ENCODE data around the gene BEST1.
A peak's percentile ranks its signal among the peaks of the same experiment; 100 is the strongest.
"Not testable (repeated sequence)": the region's sequence is repeated elsewhere in the genome, so short reads cannot be mapped to it uniquely, and the experiment has no call there.

The BEST1 gene

DNA sequence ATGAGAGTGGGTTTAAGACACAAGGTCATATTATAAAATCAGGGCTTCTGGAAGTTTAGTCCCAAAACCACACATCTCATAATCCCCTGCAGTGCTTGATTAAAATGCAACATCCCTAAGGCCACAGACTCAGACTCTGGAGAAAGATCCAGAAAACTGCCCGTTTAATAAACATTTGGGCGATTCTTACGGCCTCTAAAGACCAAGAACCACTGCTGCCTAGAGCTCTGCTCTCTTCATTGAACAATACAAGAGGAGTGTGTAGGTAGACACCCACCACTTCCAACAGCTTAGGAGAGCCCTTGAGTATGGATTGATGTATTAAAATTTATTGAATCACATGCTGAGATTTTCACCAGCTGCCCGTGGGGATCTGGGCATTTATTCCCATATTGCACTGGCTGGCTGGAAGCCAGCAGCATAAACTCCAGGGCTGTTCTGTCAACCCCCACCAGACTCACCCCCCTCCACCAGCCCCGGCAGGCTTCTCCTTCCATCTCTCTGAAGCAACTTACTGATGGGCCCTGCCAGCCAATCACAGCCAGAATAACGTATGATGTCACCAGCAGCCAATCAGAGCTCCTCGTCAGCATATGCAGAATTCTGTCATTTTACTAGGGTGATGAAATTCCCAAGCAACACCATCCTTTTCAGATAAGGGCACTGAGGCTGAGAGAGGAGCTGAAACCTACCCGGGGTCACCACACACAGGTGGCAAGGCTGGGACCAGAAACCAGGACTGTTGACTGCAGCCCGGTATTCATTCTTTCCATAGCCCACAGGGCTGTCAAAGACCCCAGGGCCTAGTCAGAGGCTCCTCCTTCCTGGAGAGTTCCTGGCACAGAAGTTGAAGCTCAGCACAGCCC lies 749 bp upstream of the BEST1 start:
- TF ChIP-seq, protein P1, sequence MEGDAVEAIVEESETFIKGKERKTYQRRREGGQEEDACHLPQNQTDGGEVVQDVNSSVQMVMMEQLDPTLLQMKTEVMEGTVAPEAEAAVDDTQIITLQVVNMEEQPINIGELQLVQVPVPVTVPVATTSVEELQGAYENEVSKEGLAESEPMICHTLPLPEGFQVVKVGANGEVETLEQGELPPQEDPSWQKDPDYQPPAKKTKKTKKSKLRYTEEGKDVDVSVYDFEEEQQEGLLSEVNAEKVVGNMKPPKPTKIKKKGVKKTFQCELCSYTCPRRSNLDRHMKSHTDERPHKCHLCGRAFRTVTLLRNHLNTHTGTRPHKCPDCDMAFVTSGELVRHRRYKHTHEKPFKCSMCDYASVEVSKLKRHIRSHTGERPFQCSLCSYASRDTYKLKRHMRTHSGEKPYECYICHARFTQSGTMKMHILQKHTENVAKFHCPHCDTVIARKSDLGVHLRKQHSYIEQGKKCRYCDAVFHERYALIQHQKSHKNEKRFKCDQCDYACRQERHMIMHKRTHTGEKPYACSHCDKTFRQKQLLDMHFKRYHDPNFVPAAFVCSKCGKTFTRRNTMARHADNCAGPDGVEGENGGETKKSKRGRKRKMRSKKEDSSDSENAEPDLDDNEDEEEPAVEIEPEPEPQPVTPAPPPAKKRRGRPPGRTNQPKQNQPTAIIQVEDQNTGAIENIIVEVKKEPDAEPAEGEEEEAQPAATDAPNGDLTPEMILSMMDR (IDR thresholded peaks at IDR 0.05; ENCODE audit: low read length): no peak
- TF ChIP-seq EZH2 (optimal IDR thresholded peaks at IDR 0.05; ENCODE audit: low read depth, low read length) (no peak), EZH2phosphoT487 (IDR thresholded peaks at IDR 0.05; ENCODE audit: low read length) (no peak)
- no peaks in the 10 kb centered on the region for H3K36me3 ChIP-seq (replicated peaks; ENCODE audit: insufficient read depth, low read length)
- no peaks in the 10 kb centered on the region for H3F3A ChIP-seq (ENCODE audit: insufficient read depth, low read length)
- H3K9me2 ChIP-seq (replicated peaks; ENCODE audit: insufficient read depth, low read length): no peaks in the 10 kb centered on the region
- no peaks in the 10 kb centered on the region for H3K79me2 ChIP-seq (ENCODE audit: low read length)
- peaks cover 4% of the 10 kb centered on the region; the same call in 1 of the 2 replicates for H3K4me1 ChIP-seq (ENCODE audit: low read length)
- H3K27ac ChIP-seq (ENCODE audit: low read length): peak overlapping the region; percentile 28; the same call in 1 of the 2 replicates
- DNase-seq: peak; percentile 26
- no peak overlapping the region for H3K4me2 ChIP-seq (ENCODE audit: low read depth, low read length)
- no peaks in the 10 kb centered on the region for H4K20me1 ChIP-seq (ENCODE audit: insufficient read depth, low read length)
- H3K9ac ChIP-seq (ENCODE audit: low read length): no peak overlapping the region
- H3K9me3 ChIP-seq (replicated peaks; ENCODE audit: insufficient read depth, low read length): no peaks in the 10 kb centered on the region
- no peak overlapping the region for H3K4me3 ChIP-seq (ENCODE audit: low read length)
- H2AFZ ChIP-seq (ENCODE audit: low read length): peak overlapping the region; percentile 35; the same call in 1 of the 2 replicates
- H3K27me3 ChIP-seq (replicated peaks; ENCODE audit: insufficient read depth, low read length): peaks cover 4% of the 10 kb centered on the region

- Histone ChIP-seq H2AFZ (ENCODE audit: low read length) (no peak overlapping the region), H3K27ac (ENCODE audit: low read length) (no peak overlapping the region), H3K79me2 (ENCODE audit: low read length) (no peaks in the 10 kb centered on the region), H3K9ac (ENCODE audit: low read length) (no peak overlapping the region), H4K20me1 (ENCODE audit: insufficient read depth, low read length) (no peaks in the 10 kb centered on the region), H3K4me1 (ENCODE audit: low read length) (peaks cover 4% of the 10 kb centered on the region; the same call in 1 of the 2 replicates), H3F3A (ENCODE audit: insufficient read depth, low read length) (no peaks in the 10 kb centered on the region), H3K9me3 (replicated peaks; ENCODE audit: insufficient read depth, low read length) (no peaks in the 10 kb centered on the region), H3K36me3 (replicated peaks; ENCODE audit: insufficient read depth, low read length) (no peaks in the 10 kb centered on the region), H3K4me3 (ENCODE audit: low read length) (no peak overlapping the region), H3K27me3 (replicated peaks; ENCODE audit: insufficient read depth, low read length) (peaks cover 6% of the 10 kb centered on the region), H3K4me2 (ENCODE audit: low read depth, low read length) (no peak overlapping the region), H3K9me2 (replicated peaks; ENCODE audit: insufficient read depth, low read length) (no peaks in the 10 kb centered on the region)
- no peak for DNase-seq
- TF ChIP-seq EZH2phosphoT487 (IDR thresholded peaks at IDR 0.05; ENCODE audit: low read length) (no peak), EZH2 (optimal IDR thresholded peaks at IDR 0.05; ENCODE audit: low read depth, low read length) (no peak)
- TF ChIP-seq, protein P1 (IDR thresholded peaks at IDR 0.05; ENCODE audit: low read length): no peak
These were observed 1.5 kb downstream of the BEST1 start for GRCh38 chr11:61951484-61952135.

DNA sequence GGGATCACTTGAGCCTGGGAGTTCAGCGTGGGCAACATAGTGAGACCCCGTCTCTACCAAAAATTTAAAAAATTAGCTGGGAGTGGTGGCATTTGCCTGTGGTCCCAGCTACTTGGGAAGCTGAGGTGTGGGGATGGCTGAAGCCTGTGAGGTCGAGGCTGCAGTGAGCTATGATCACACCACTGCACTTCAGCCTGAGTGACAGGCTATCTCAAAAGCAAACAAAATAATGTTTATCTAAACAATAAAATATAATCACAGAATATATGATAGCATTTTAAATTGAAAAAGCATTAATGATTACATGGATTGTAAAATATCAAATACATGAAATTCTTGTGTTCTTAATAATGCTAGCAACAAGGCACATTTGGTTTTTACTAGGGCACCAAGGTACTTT lies 2.7 kb downstream of the BEST1 start:
- Histone ChIP-seq H3K27me3 (replicated peaks; ENCODE audit: insufficient read depth, low read length) (peaks cover 6% of the 10 kb centered on the region), H3K4me1 (ENCODE audit: low read length) (peaks cover 4% of the 10 kb centered on the region; the same call in 1 of the 2 replicates), H3F3A (ENCODE audit: insufficient read depth, low read length) (no peaks in the 10 kb centered on the region), H3K4me3 (ENCODE audit: low read length) (no peak overlapping the region), H3K4me2 (ENCODE audit: low read depth, low read length) (no peak overlapping the region), H3K36me3 (replicated peaks; ENCODE audit: insufficient read depth, low read length) (no peaks in the 10 kb centered on the region), H3K27ac (ENCODE audit: low read length) (no peak overlapping the region), H4K20me1 (ENCODE audit: insufficient read depth, low read length) (no peaks in the 10 kb centered on the region), H3K9me3 (replicated peaks; ENCODE audit: insufficient read depth, low read length) (no peaks in the 10 kb centered on the region), H3K79me2 (ENCODE audit: low read length) (no peaks in the 10 kb centered on the region), H3K9me2 (replicated peaks; ENCODE audit: insufficient read depth, low read length) (no peaks in the 10 kb centered on the region), H2AFZ (ENCODE audit: low read length) (no peak overlapping the region), H3K9ac (ENCODE audit: low read length) (no peak overlapping the region)
- TF ChIP-seq, protein P1 (IDR thresholded peaks at IDR 0.05; ENCODE audit: low read length): no peak
- TF ChIP-seq EZH2 (optimal IDR thresholded peaks at IDR 0.05; ENCODE audit: low read depth, low read length): no peak
- no peak for TF ChIP-seq EZH2phosphoT487 (IDR thresholded peaks at IDR 0.05; ENCODE audit: low read length)
- DNase-seq: no peak

DNA sequence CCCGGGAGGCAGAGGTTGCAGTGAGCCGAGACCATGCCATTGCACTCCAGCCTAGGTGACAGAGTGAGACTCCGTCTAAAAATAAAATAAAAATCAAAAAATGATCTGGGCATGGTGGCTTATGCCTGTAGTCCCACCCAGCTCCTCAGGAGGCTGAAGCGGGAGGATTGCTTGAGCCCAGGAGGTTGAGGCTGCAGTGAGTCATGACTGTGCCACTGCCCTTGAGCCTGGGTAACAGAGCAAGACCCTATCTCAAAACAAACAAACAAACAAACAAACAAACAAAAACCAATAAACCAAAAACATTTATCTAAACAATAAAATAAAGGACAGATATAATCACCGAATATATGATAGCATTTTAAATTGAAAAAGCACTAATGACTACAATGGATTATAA lies 3.5 kb downstream of the BEST1 start:
- H3K9ac ChIP-seq (ENCODE audit: low read length); H3K9me3 ChIP-seq (replicated peaks; ENCODE audit: insufficient read depth, low read length); H2AFZ ChIP-seq (ENCODE audit: low read length); H4K20me1 ChIP-seq (ENCODE audit: insufficient read depth, low read length); DNase-seq; H3F3A ChIP-seq (ENCODE audit: insufficient read depth, low read length); H3K36me3 ChIP-seq (replicated peaks; ENCODE audit: insufficient read depth, low read length); H3K9me2 ChIP-seq (replicated peaks; ENCODE audit: insufficient read depth, low read length); H3K79me2 ChIP-seq (ENCODE audit: low read length); H3K4me2 ChIP-seq (ENCODE audit: low read depth, low read length); H3K27ac ChIP-seq (ENCODE audit: low read length); H3K4me3 ChIP-seq (ENCODE audit: low read length); H3K4me1 ChIP-seq (ENCODE audit: low read length); H3K27me3 ChIP-seq (replicated peaks; ENCODE audit: insufficient read depth, low read length): not testable (repeated sequence)
